Activated naive CD8-positive, alpha-beta T cell treated with anti-CD3 and anti-CD28 coated beads, Interleukin-2, amount 50 U/mL, for 24 hours (primary cell): ENCODE data around the gene SH3TC2.

Experiments
- ATAC-seq: fragments of 150-1000 bp; cut with Tn5 transposase; one replicate; pipeline ENCODE4 v1.10.0; 2021
- DNase-seq: peaks from one replicate; pipeline ENCODE4 v3.0.0; 2021
- H3K27ac Mint-ChIP-seq: one replicate; pipeline ENCODE4 v1.8.0; 2021; ENCODE audit warnings: mild to moderate bottlenecking, mixed read lengths
- H3K27me3 Mint-ChIP-seq: one replicate; pipeline ENCODE4 v1.8.0; 2021; ENCODE audit warnings: mixed read lengths
- H3K36me3 Mint-ChIP-seq: one replicate; pipeline ENCODE4 v1.8.0; 2021; ENCODE audit warnings: low read depth, mixed read lengths
- H3K4me1 Mint-ChIP-seq: one replicate; pipeline ENCODE4 v1.8.0; 2021; ENCODE audit warnings: mixed read lengths
- H3K4me3 Mint-ChIP-seq: one replicate; pipeline ENCODE4 v1.8.0; 2021; ENCODE audit warnings: mild to moderate bottlenecking, moderate library complexity, mixed read lengths
- H3K9me3 Mint-ChIP-seq: one replicate; pipeline ENCODE4 v1.8.0; 2021; ENCODE audit warnings: mixed read lengths

SH3TC2 gene

GRCh38 chr5:148956477-148957385 lies 106.1 kb downstream of the SH3TC2 start:
- Mint-ChIP-seq H3K27me3 (no peaks in the 10 kb centered on the region), H3K9me3 (no peaks in the 10 kb centered on the region), H3K4me1 (no peaks in the 10 kb centered on the region), H3K36me3 (no peaks in the 10 kb centered on the region), H3K27ac (no peak overlapping the region), H3K4me3 (no peak overlapping the region)
- ATAC-seq (no peak), DNase-seq (no peak)
